Mesenchymal stem cell (in vitro differentiated cells and primary cell): Measurements from ENCODE around the gene PDE3B.
"Not testable (repeated sequence)": the region's sequence is repeated elsewhere in the genome, so short reads cannot be mapped to it uniquely, and the experiment has no call there.

Source experiments
- DNase-seq: peaks from one replicate; pipeline ENCODE4 v3.0.0-alpha.2; 2013
- H2AFZ ChIP-seq: one replicate; pipeline ENCODE4 v1.6.1; 2013; ENCODE audit warnings: low read depth, mild to moderate bottlenecking, control low read depth, inconsistent platforms, low read length, moderate library complexity
- H2AK5ac ChIP-seq: 2 replicates; pipeline ENCODE4 v1.6.1; 2013; ENCODE audit warnings: low read length, moderate library complexity, mild to moderate bottlenecking, inconsistent platforms; ENCODE audit not compliant: severe bottlenecking
- H2BK120ac ChIP-seq: one replicate; pipeline ENCODE4 v1.6.1; 2013; ENCODE audit warnings: low read depth, mild to moderate bottlenecking, inconsistent platforms, low read length, moderate library complexity
- H2BK12ac ChIP-seq, 2 experiments: one replicate each; pipeline ENCODE4 v1.6.1; 2013; ENCODE audit warnings: inconsistent platforms in 2 of 2, low read length in 2 of 2, mild to moderate bottlenecking in 2 of 2, moderate library complexity in 2 of 2, control low read depth in 1 of 2
- H2BK15ac ChIP-seq: one replicate; pipeline ENCODE4 v1.6.1; 2013; ENCODE audit warnings: mild to moderate bottlenecking, low read depth, inconsistent platforms; ENCODE audit not compliant: poor library complexity, severe bottlenecking
- H2BK5ac ChIP-seq: 2 replicates; pipeline ENCODE4 v1.6.1; 2013; ENCODE audit warnings: low read depth, mild to moderate bottlenecking, low read length, control low read depth, inconsistent platforms; ENCODE audit not compliant: poor library complexity, severe bottlenecking
- H3K14ac ChIP-seq, 2 experiments: one replicate each; pipeline ENCODE4 v1.6.1; 2013; ENCODE audit warnings: inconsistent platforms in 2 of 2, low read length in 2 of 2, control low read depth in 1 of 2, mild to moderate bottlenecking in 1 of 2, moderate library complexity in 1 of 2
- H3K18ac ChIP-seq, 2 experiments: one replicate each; pipeline ENCODE4 v1.6.1; 2013; ENCODE audit warnings: inconsistent platforms in 2 of 2, low read length in 2 of 2, control low read depth in 1 of 2, low read depth in 1 of 2, mild to moderate bottlenecking in 1 of 2
- H3K23ac ChIP-seq, 2 experiments: one replicate each; pipeline ENCODE4 v1.6.1; 2013; ENCODE audit warnings: inconsistent platforms in 2 of 2, low read length in 2 of 2, mild to moderate bottlenecking in 2 of 2, moderate library complexity in 2 of 2, control low read depth in 1 of 2
- H3K27ac ChIP-seq: 2 replicates; pipeline ENCODE4 v1.5.1; 2013; ENCODE audit warnings: mild to moderate bottlenecking, moderate library complexity, low read length, control low read depth, inconsistent platforms; ENCODE audit not compliant: poor library complexity, severe bottlenecking
- H3K27me3 ChIP-seq, 2 experiments: 2 replicates each; pipeline versions ENCODE4 v1.6.1 to v1.7.0; 2013; ENCODE audit warnings: low read length in 2 of 2, mild to moderate bottlenecking in 2 of 2, moderate library complexity in 2 of 2, control low read depth in 1 of 2, inconsistent platforms in 1 of 2; ENCODE audit not compliant: control insufficient read depth in 1 of 2, insufficient read depth in 1 of 2
- H3K36me3 ChIP-seq, 2 experiments: 2 replicates each; pipeline versions ENCODE4 v1.6.1 to v1.7.0; 2013; ENCODE audit warnings: low read length in 2 of 2, control low read depth in 1 of 2, inconsistent platforms in 1 of 2, low read depth in 1 of 2, mild to moderate bottlenecking in 1 of 2; ENCODE audit not compliant: insufficient read depth in 2 of 2, control insufficient read depth in 1 of 2
- H3K4ac ChIP-seq, 2 experiments: one replicate each; pipeline ENCODE4 v1.6.1; 2013; ENCODE audit warnings: inconsistent platforms in 2 of 2, low read length in 2 of 2, mild to moderate bottlenecking in 2 of 2, moderate library complexity in 2 of 2, control low read depth in 1 of 2, low read depth in 1 of 2
- H3K4me1 ChIP-seq: 2 replicates; pipeline ENCODE4 v1.6.1; 2013; ENCODE audit warnings: low read depth, low read length, control low read depth; ENCODE audit not compliant: control insufficient read depth, insufficient read depth
- H3K4me2 ChIP-seq: 2 replicates; pipeline ENCODE4 v1.6.1; 2013; ENCODE audit warnings: low read length, mild to moderate bottlenecking, inconsistent platforms; ENCODE audit not compliant: poor library complexity, severe bottlenecking
- H3K4me3 ChIP-seq, 2 experiments: 2 replicates each; pipeline versions ENCODE4 v1.5.1 to v1.7.0; 2013; ENCODE audit warnings: low read length in 2 of 2, mild to moderate bottlenecking in 2 of 2, control low read depth in 1 of 2, low read depth in 1 of 2; ENCODE audit not compliant: insufficient read depth in 1 of 2
- H3K79me1 ChIP-seq: replicated peaks from 2 replicates; pipeline ENCODE4 v1.6.1; 2013; ENCODE audit warnings: mild to moderate bottlenecking, control low read depth, low read length, inconsistent platforms; ENCODE audit not compliant: poor library complexity, severe bottlenecking
- H3K9ac ChIP-seq: 2 replicates; pipeline ENCODE4 v1.7.0; 2013; ENCODE audit warnings: mild to moderate bottlenecking, low read length, moderate library complexity
- H3K9me3 ChIP-seq: 2 replicates; pipeline ENCODE4 v1.7.0; 2013; ENCODE audit warnings: mild to moderate bottlenecking, low read length; ENCODE audit not compliant: control insufficient read depth
- H4K8ac ChIP-seq: one replicate; pipeline ENCODE4 v1.6.1; 2013; ENCODE audit warnings: inconsistent platforms, mild to moderate bottlenecking, low read length, moderate library complexity
- H4K91ac ChIP-seq: one replicate; pipeline ENCODE4 v1.6.1; 2013; ENCODE audit warnings: mild to moderate bottlenecking, low read length, inconsistent platforms
- WGBS: methylation state at CpG from one replicate; pipeline ENCODE4 v1.1.7; 2013; ENCODE audit warnings: mixed read lengths; 5-methylcytosine and 5-hydroxymethylcytosine counted together

The PDE3B gene

GRCh38 chr11:14793546-14793945, 149.9 kb downstream of the PDE3B start:
- no peak overlapping the region for H3K27ac ChIP-seq
- no peak overlapping the region for H3K4me2 ChIP-seq
- no peak overlapping the region for H3K9ac ChIP-seq
- H3K14ac ChIP-seq: no peak overlapping the region
- H3K4me1 ChIP-seq: no peaks in the 10 kb centered on the region
- H2BK15ac ChIP-seq: no peak overlapping the region
- no peak overlapping the region for H3K4ac ChIP-seq
- no peaks in the 10 kb centered on the region for H3K36me3 ChIP-seq
- H2BK5ac ChIP-seq: no peak overlapping the region
- no peak overlapping the region for H4K8ac ChIP-seq
- H3K18ac ChIP-seq: no peak overlapping the region
- DNase-seq: no peak
- H2BK120ac ChIP-seq: no peak overlapping the region
- H3K9me3 ChIP-seq: no peaks in the 10 kb centered on the region
- no peak overlapping the region for H2BK12ac ChIP-seq
- H4K91ac ChIP-seq: no peak overlapping the region
- H3K23ac ChIP-seq: no peak overlapping the region
- H2AK5ac ChIP-seq: no peak overlapping the region
- no CpG with 5 or more reads among the region's 2 CpGs for WGBS
- H2AFZ ChIP-seq: no peak overlapping the region
- H3K79me1 ChIP-seq: no peaks in the 10 kb centered on the region
- peaks cover 0 to 5% of the 10 kb centered on the region in 2 experiments for H3K27me3 ChIP-seq
- no peak overlapping the region for H3K4me3 ChIP-seq

- H3K9me3 ChIP-seq, H3K4me1 ChIP-seq, H2AK5ac ChIP-seq, H3K79me1 ChIP-seq, H2BK5ac ChIP-seq, H3K4me2 ChIP-seq, DNase-seq, H3K27ac ChIP-seq, H2BK15ac ChIP-seq, H4K91ac ChIP-seq, H3K27me3 ChIP-seq, H2BK120ac ChIP-seq, H2BK12ac ChIP-seq, H3K9ac ChIP-seq, H4K8ac ChIP-seq, H3K23ac ChIP-seq, H2AFZ ChIP-seq, H3K4ac ChIP-seq, H3K14ac ChIP-seq, H3K18ac ChIP-seq, H3K36me3 ChIP-seq, H3K4me3 ChIP-seq: not testable (repeated sequence)
- WGBS: 100% methylated on average over 3 of the region's 4 CpGs
Measured at GRCh38 chr11:14796028-14796427, 152.4 kb downstream of the PDE3B start.

- H4K91ac ChIP-seq: no peak overlapping the region
- H4K8ac ChIP-seq: no peak overlapping the region
- no peak overlapping the region for H3K9ac ChIP-seq
- no peaks in the 10 kb centered on the region for H3K36me3 ChIP-seq
- H3K27me3 ChIP-seq: peaks cover 0 to 2% of the 10 kb centered on the region in 2 experiments
- no peak overlapping the region for H3K14ac ChIP-seq
- H3K79me1 ChIP-seq: no peaks in the 10 kb centered on the region
- no peak for DNase-seq
- no peak overlapping the region for H3K18ac ChIP-seq
- no peak overlapping the region for H2BK5ac ChIP-seq
- H3K4me2 ChIP-seq: no peak overlapping the region
- no peak overlapping the region for H2AFZ ChIP-seq
- H2AK5ac ChIP-seq: no peak overlapping the region
- H3K23ac ChIP-seq: no peak overlapping the region
- H3K4me3 ChIP-seq: no peak overlapping the region
- no peak overlapping the region for H2BK15ac ChIP-seq
- no peak overlapping the region for H3K27ac ChIP-seq
- H3K4me1 ChIP-seq: no peaks in the 10 kb centered on the region
- 100% methylated on average over 1 of the region's 2 CpGs for WGBS
- no peak overlapping the region for H3K4ac ChIP-seq
- no peaks in the 10 kb centered on the region for H3K9me3 ChIP-seq
- no peak overlapping the region for H2BK12ac ChIP-seq
- H2BK120ac ChIP-seq: no peak overlapping the region
Measured at GRCh38 chr11:14803846-14804245, 160.2 kb downstream of the PDE3B start.

- H2BK120ac ChIP-seq: no peak overlapping the region
- no peak overlapping the region for H3K14ac ChIP-seq
Measured at GRCh38 chr11:14809466-14809865, 165.9 kb downstream of the PDE3B start.

More at GRCh38 chr11:14809466-14809865, 165.9 kb downstream of the PDE3B start:
- Histone ChIP-seq H3K9ac (no peak overlapping the region), H2AFZ (no peak overlapping the region), H3K23ac (no peak overlapping the region), H2AK5ac (no peak overlapping the region), H2BK5ac (no peak overlapping the region), H4K8ac (no peak overlapping the region), H3K4me2 (no peak overlapping the region), H3K9me3 (no peaks in the 10 kb centered on the region), H3K4ac (no peak overlapping the region), H2BK15ac (no peak overlapping the region), H2BK12ac (no peak overlapping the region), H4K91ac (no peak overlapping the region), H3K27ac (no peak overlapping the region), H3K36me3 (no peaks in the 10 kb centered on the region), H3K27me3 (no peaks in the 10 kb centered on the region), H3K4me1 (no peaks in the 10 kb centered on the region), H3K79me1 (no peaks in the 10 kb centered on the region), H3K18ac (no peak overlapping the region), H3K4me3 (no peak overlapping the region)
- no peak for DNase-seq
